Mesothelial cell of epicardium (in vitro differentiated cells): ENCODE measurements around the gene NLN. TPM values are rescaled to one million over a fixed set of nuclear protein-coding genes. Genes with fewer than 3 reads are reported as not detected.

Source experiments
- DNase-seq, 2 experiments: peaks; one replicate each; pipeline ENCODE4 v3.0.0; 2021; ENCODE audit warnings: low spot score in 2 of 2; ENCODE audit not compliant: unreplicated experiment in 2 of 2
- H3K27ac Mint-ChIP-seq: 2 replicates; pipeline ENCODE4 v1.8.0; 2021; ENCODE audit warnings: mixed read lengths
- H3K27me3 Mint-ChIP-seq: 2 replicates; pipeline ENCODE4 v1.8.0; 2021; ENCODE audit warnings: low read depth, mixed read lengths
- H3K36me3 Mint-ChIP-seq: 2 replicates; pipeline ENCODE4 v1.8.0; 2021; ENCODE audit warnings: mixed read lengths
- H3K4me1 Mint-ChIP-seq: 2 replicates; pipeline ENCODE4 v1.8.0; 2021; ENCODE audit warnings: mixed read lengths
- H3K4me3 Mint-ChIP-seq: 2 replicates; pipeline ENCODE4 v1.8.0; 2021; ENCODE audit warnings: mild to moderate bottlenecking, moderate library complexity, mixed read lengths
- H3K9me3 Mint-ChIP-seq: 2 replicates; pipeline ENCODE4 v1.8.0; 2021; ENCODE audit warnings: mixed read lengths
- CTCF ChIP-seq: fragments of 200-600 bp; sonication (generic); IDR thresholded peaks from one replicate; pipeline ENCODE4 v1.5.0; 2021; ENCODE audit warnings: antibody characterized with exemption; ENCODE audit not compliant: unreplicated experiment
- total RNA-seq: library from RNA; stranded (reverse); gene quantifications from 3 replicates; pipeline ENCODE4 v1.2.1, GENCODE V29; 2021

NLN gene
- total RNA-seq, 1 donor from 2014 or later = 42.8 TPM

GRCh38 chr5:65818592-65818991 is 96.6 kb downstream of the NLN start:
- H3K27me3 Mint-ChIP-seq = no peaks in the 10 kb centered on the region
- no peaks in the 10 kb centered on the region for H3K4me1 Mint-ChIP-seq
- no peak for TF ChIP-seq CTCF
- no peak for DNase-seq
- peaks cover 26% of the 10 kb centered on the region for H3K36me3 Mint-ChIP-seq
- no peak overlapping the region for H3K4me3 Mint-ChIP-seq
- H3K9me3 Mint-ChIP-seq = no peaks in the 10 kb centered on the region
- no peak overlapping the region for H3K27ac Mint-ChIP-seq

- Mint-ChIP-seq H3K27me3 (no peaks in the 10 kb centered on the region), H3K4me3 (no peak overlapping the region), H3K9me3 (no peaks in the 10 kb centered on the region), H3K4me1 (peaks cover 4% of the 10 kb centered on the region), H3K27ac (no peak overlapping the region), H3K36me3 (peaks cover 19% of the 10 kb centered on the region)
- no peak for DNase-seq
- TF ChIP-seq CTCF = no peak
Observed at GRCh38 chr5:65819215-65819904, 97.4 kb downstream of the NLN start.

GRCh38 chr5:65819905-65820240 is 97.9 kb downstream of the NLN start:
- H3K9me3 Mint-ChIP-seq = no peaks in the 10 kb centered on the region
- TF ChIP-seq CTCF = no peak
- H3K4me3 Mint-ChIP-seq = no peak overlapping the region
- no peaks in the 10 kb centered on the region for H3K27me3 Mint-ChIP-seq
- peaks cover 5% of the 10 kb centered on the region for H3K4me1 Mint-ChIP-seq
- no peak overlapping the region for H3K27ac Mint-ChIP-seq
- no peak for DNase-seq
- H3K36me3 Mint-ChIP-seq = peaks cover 18% of the 10 kb centered on the region

GRCh38 chr5:65820373-65820772 is 98.4 kb downstream of the NLN start:
- no peaks in the 10 kb centered on the region for H3K9me3 Mint-ChIP-seq

GRCh38 chr5:65821966-65822365 is 100.0 kb downstream of the NLN start:
- Mint-ChIP-seq H3K27ac (no peak overlapping the region), H3K36me3 (peaks cover 8% of the 10 kb centered on the region), H3K9me3 (no peaks in the 10 kb centered on the region), H3K4me1 (peaks cover 7% of the 10 kb centered on the region), H3K4me3 (no peak overlapping the region), H3K27me3 (no peaks in the 10 kb centered on the region)
- no peak for TF ChIP-seq CTCF
- DNase-seq = no peak

More at GRCh38 chr5:65820373-65820772, 98.4 kb downstream of the NLN start:
- H3K27me3 Mint-ChIP-seq = no peaks in the 10 kb centered on the region
- TF ChIP-seq CTCF = no peak
- peaks cover 15% of the 10 kb centered on the region for H3K36me3 Mint-ChIP-seq
- H3K27ac Mint-ChIP-seq = no peak overlapping the region
- H3K4me1 Mint-ChIP-seq = peaks cover 5% of the 10 kb centered on the region
- H3K4me3 Mint-ChIP-seq = no peak overlapping the region
- DNase-seq = no peak

- Mint-ChIP-seq H3K27ac (no peak overlapping the region), H3K27me3 (no peaks in the 10 kb centered on the region), H3K9me3 (no peaks in the 10 kb centered on the region), H3K4me3 (no peak overlapping the region), H3K36me3 (peaks cover 8% of the 10 kb centered on the region), H3K4me1 (peaks cover 12% of the 10 kb centered on the region)
- TF ChIP-seq CTCF = no peak
- no peak for DNase-seq
Observed at GRCh38 chr5:65822710-65823109, 100.7 kb downstream of the NLN start.
